Mammary epithelial cell (primary cell): ENCODE results near the gene MSRB1.

Experiments used
- EZH2 ChIP-seq: IDR thresholded peaks from 2 replicates; pipeline ENCODE4 v1.6.1; 2012; ENCODE audit warnings: low read length, inconsistent platforms, borderline replicate concordance
- TF ChIP-seq, protein P1 (sequence below), 2 donors: IDR thresholded peaks in 1 of 2; conservative IDR thresholded peaks in 1 of 2; 2 replicates each; pipeline ENCODE4 v1.5.1; 2011 to 2012; ENCODE audit warnings: inconsistent platforms in 2 of 2, low read length in 2 of 2, mild to moderate bottlenecking in 2 of 2, control low read depth in 1 of 2, low read depth in 1 of 2; ENCODE audit not compliant: insufficient read depth in 1 of 2; ENCODE audit errors: extremely low read depth in 1 of 2

- TF ChIP-seq, protein P1, sequence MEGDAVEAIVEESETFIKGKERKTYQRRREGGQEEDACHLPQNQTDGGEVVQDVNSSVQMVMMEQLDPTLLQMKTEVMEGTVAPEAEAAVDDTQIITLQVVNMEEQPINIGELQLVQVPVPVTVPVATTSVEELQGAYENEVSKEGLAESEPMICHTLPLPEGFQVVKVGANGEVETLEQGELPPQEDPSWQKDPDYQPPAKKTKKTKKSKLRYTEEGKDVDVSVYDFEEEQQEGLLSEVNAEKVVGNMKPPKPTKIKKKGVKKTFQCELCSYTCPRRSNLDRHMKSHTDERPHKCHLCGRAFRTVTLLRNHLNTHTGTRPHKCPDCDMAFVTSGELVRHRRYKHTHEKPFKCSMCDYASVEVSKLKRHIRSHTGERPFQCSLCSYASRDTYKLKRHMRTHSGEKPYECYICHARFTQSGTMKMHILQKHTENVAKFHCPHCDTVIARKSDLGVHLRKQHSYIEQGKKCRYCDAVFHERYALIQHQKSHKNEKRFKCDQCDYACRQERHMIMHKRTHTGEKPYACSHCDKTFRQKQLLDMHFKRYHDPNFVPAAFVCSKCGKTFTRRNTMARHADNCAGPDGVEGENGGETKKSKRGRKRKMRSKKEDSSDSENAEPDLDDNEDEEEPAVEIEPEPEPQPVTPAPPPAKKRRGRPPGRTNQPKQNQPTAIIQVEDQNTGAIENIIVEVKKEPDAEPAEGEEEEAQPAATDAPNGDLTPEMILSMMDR (conservative IDR thresholded peaks at IDR 0.05 in 1 of 2, IDR thresholded peaks at IDR 0.05 in 1 of 2; ENCODE audit: extremely low read depth in 1 of 2, insufficient read depth in 1 of 2, low read depth in 1 of 2, low read length in 2 of 2) = no peak
- TF ChIP-seq EZH2 = no peak
Observed at GRCh38 chr16:1947369-1947670, 4.3 kb upstream of the MSRB1 start.
